K562 (cell line): Measurements from ENCODE around the gene GPR37L1. TPM values are rescaled to one million over a fixed set of nuclear protein-coding genes. Genes with fewer than 3 reads are reported as not detected.

Source experiments
- ATAC-seq: fragments of 200-7000 bp; cut with Tn5 transposase; 3 replicates; pipeline ENCODE4 v1.9.1; 2020; ENCODE audit warnings: moderate library complexity
- BruUV-seq: library from RNA; stranded (reverse); fragments of 400-500 nt; replicated peaks from 2 replicates; lab custom pipeline; 2021; lab: Mats Ljungman, UMichigan
- CTCF ChIA-PET: fragments of 300-600 bp; formaldehyde crosslinking; extraction: SDS; loops from one replicate; lab custom pipeline; 2021; ENCODE audit warnings: low intra/inter-chr PET ratio; lab: Yijun Ruan, JAX
- POLR2A ChIA-PET: fragments of 300-600, 350-650 bp; sonication (Branson Sonifier 250); formaldehyde crosslinking; extraction: SDS; loops from one replicate; lab custom pipeline; 2021; ENCODE audit warnings: antibody characterized with exemption, inconsistent platforms; lab: Yijun Ruan, JAX
- DNase-seq, 4 experiments: peaks; one replicate each; pipeline versions ENCODE4 v3.0.0 to v3.0.0-alpha.2; 2011 to 2018; ENCODE audit warnings: low spot score in 3 of 4, mixed read lengths in 3 of 4; ENCODE audit errors: extremely low read depth in 1 of 4
- FAIRE-seq: peaks from 2 replicates; lab custom pipeline; 2011; peaks lifted over from hg19 to GRCh38; lab: Jason Lieb, UNC
- H2AFZ ChIP-seq: 2 replicates; pipeline ENCODE4 v1.6.0; 2011; ENCODE audit warnings: low read depth, low read length, control low read depth, inconsistent platforms
- H3K27ac ChIP-seq: fragments of 200-600 bp; 3 replicates; pipeline ENCODE4 v1.8.0; 2011; ENCODE audit warnings: low read depth, mild to moderate bottlenecking, control low read depth, inconsistent platforms, low read length, moderate library complexity, mixed read lengths; ENCODE audit errors: extremely low read depth
- H3K27me3 ChIP-seq, 2 experiments: fragments of 300-600 bp in 1 of 2; 2 replicates in 1 of 2; 3 replicates in 1 of 2; pipeline versions ENCODE4 v1.6.0 to v1.8.0; 2011; ENCODE audit warnings: inconsistent platforms in 2 of 2, low read length in 2 of 2, mild to moderate bottlenecking in 1 of 2, mixed read lengths in 1 of 2, moderate library complexity in 1 of 2; ENCODE audit not compliant: control insufficient read depth in 2 of 2, insufficient read depth in 2 of 2
- H3K36me3 ChIP-seq: fragments of 300-600 bp; 3 replicates; pipeline ENCODE4 v1.8.0; 2011; ENCODE audit warnings: mild to moderate bottlenecking, low read length, inconsistent platforms; ENCODE audit not compliant: control insufficient read depth, insufficient read depth
- H3K4me1 ChIP-seq, 2 experiments: fragments of 200-600 bp in 1 of 2; replicated peaks in 1 of 2; 2 replicates in 1 of 2; 3 replicates in 1 of 2; pipeline versions ENCODE4 v1.5.1 to v1.8.0; 2011; ENCODE audit warnings: inconsistent platforms in 2 of 2, low read length in 2 of 2, mild to moderate bottlenecking in 1 of 2, mixed read lengths in 1 of 2, moderate library complexity in 1 of 2; ENCODE audit not compliant: control insufficient read depth in 2 of 2, insufficient read depth in 2 of 2
- H3K4me2 ChIP-seq: 2 replicates; pipeline ENCODE4 v1.6.1; 2011; ENCODE audit warnings: low read length, control low read depth, inconsistent platforms, mixed read lengths; ENCODE audit not compliant: insufficient read depth
- H3K4me3 ChIP-seq: fragments of 200-600 bp; sonication (generic), shearing (Covaris generic); 2 replicates; pipeline ENCODE4 v1.5.1; 2016; ENCODE audit warnings: control low read depth, inconsistent platforms
- H3K79me2 ChIP-seq: fragments of 200-600 bp; 3 replicates; pipeline ENCODE4 v1.8.0; 2011; ENCODE audit warnings: low read length, inconsistent platforms; ENCODE audit not compliant: control insufficient read depth, insufficient read depth
- H3K9ac ChIP-seq, 2 experiments: 2 replicates each; pipeline versions ENCODE4 v1.6.0 to v1.6.1; 2011; ENCODE audit warnings: low read depth in 2 of 2, low read length in 2 of 2, control low read depth in 1 of 2, inconsistent platforms in 1 of 2, mild to moderate bottlenecking in 1 of 2, mixed read lengths in 1 of 2; ENCODE audit not compliant: insufficient read depth in 1 of 2
- H3K9me1 ChIP-seq: one replicate; pipeline ENCODE4 v1.6.0; 2011; ENCODE audit warnings: inconsistent platforms, mild to moderate bottlenecking, low read length, moderate library complexity; ENCODE audit not compliant: control insufficient read depth, insufficient read depth
- H3K9me3 ChIP-seq: replicated peaks from 2 replicates; pipeline ENCODE4 v1.5.1; 2011; ENCODE audit warnings: low read depth, low read length, inconsistent platforms; ENCODE audit not compliant: control insufficient read depth, insufficient read depth
- H4K20me1 ChIP-seq: replicated peaks from 2 replicates; pipeline ENCODE4 v1.6.1; 2011; ENCODE audit warnings: low read length, inconsistent platforms, mixed read lengths; ENCODE audit not compliant: control insufficient read depth, insufficient read depth
- CBX5 ChIP-seq: IDR thresholded peaks from 2 replicates; pipeline ENCODE4 v1.6.1; 2014; ENCODE audit warnings: low read depth, borderline replicate concordance
- KLF16 ChIP-seq: IDR thresholded peaks from 2 replicates; pipeline ENCODE4 v1.6.1; 2016; ENCODE audit warnings: antibody characterized with exemption
- MBD2 ChIP-seq: sonication (generic); IDR thresholded peaks from 2 replicates; pipeline ENCODE4 v1.6.1; 2016; ENCODE audit warnings: low read depth, borderline replicate concordance
- SMARCB1 ChIP-seq: IDR thresholded peaks from 2 replicates; pipeline ENCODE4 v1.6.1; 2011; ENCODE audit warnings: improper control_type of control experiment, low read depth; ENCODE audit not compliant: insufficient read length
- ZNF175 ChIP-seq: fragments of 200-800 bp; sonication (Bioruptor generic); IDR thresholded peaks from 2 replicates; pipeline ENCODE4 v1.6.1; 2016; ENCODE audit warnings: low read depth, mild to moderate bottlenecking, missing genetic modification characterization, missing compliant biosample characterization
- ZNF324 ChIP-seq: fragments of 250-450 bp; sonication (Bioruptor Pico); IDR thresholded peaks from 2 replicates; pipeline ENCODE4 v1.4.0; 2020; ENCODE audit warnings: mild to moderate bottlenecking
- WGBS: fragments of 100-300 bp; shearing (Covaris generic); methylation state at CpG from one replicate; pipeline ENCODE4 v1.1.6; 2016; ENCODE audit warnings: low coverage, mixed read lengths; ENCODE audit not compliant: insufficient coverage; ENCODE audit errors: missing lambda C conversion rate; 5-methylcytosine and 5-hydroxymethylcytosine counted together
- in situ Hi-C: fragments of 300-500 bp; cut with MboI; formaldehyde crosslinking; loops from 4 replicates; pipeline ENCODE4 v1.15.0; 2018; ENCODE audit warnings: inconsistent platforms, mixed read lengths
- intact Hi-C: fragments of 100-400 bp; cut with micrococcal nuclease; formaldehyde crosslinking; loops from 2 replicates; pipeline ENCODE4 v1.14.2; 2022
- polyA plus RNA-seq, 8 experiments: library from polyadenylated mRNA; depleted of rRNA in 4 of 8; stranded (reverse) in 5 of 8; unstranded in 3 of 8; fragments of >200 nt; fragmentation: Nextera tagmentation in 2 of 8; fragmentation: Illumina TruSeq in 1 of 8; extraction: Ambion mirVana in 2 of 8; extraction: Trizol in 1 of 8; gene quantifications; 2 replicates each; pipeline versions ENCODE4 v1.2.1 to v1.2.3, GENCODE V29; 2011 to 2014; ENCODE audit warnings: inconsistent platforms in 1 of 8, missing spikeins in 1 of 8
- total RNA-seq, 7 experiments: library from RNA; depleted of rRNA in 6 of 7; stranded (reverse); fragments of >200 nt in 6 of 7; fragmentation: Illumina TruSeq in 2 of 7; extraction: Trizol in 2 of 7; gene quantifications; 2 replicates each; pipeline versions ENCODE4 v1.2.1 to v1.2.3, GENCODE V29; 2011 to 2021; ENCODE audit warnings: low replicate concordance in 1 of 7
- TF ChIP-seq, protein P1 (sequence below): fragments of 250-450 bp; sonication (Bioruptor Pico); IDR thresholded peaks from 2 replicates; pipeline ENCODE4 v1.5.0; 2020; ENCODE audit warnings: mild to moderate bottlenecking

The GPR37L1 gene
- total and polyA plus RNA-seq, 9 of the 15 experiments (the other 6 are each of a cell fraction or from before 2014, with no cell fraction given) = not detected

DNA sequence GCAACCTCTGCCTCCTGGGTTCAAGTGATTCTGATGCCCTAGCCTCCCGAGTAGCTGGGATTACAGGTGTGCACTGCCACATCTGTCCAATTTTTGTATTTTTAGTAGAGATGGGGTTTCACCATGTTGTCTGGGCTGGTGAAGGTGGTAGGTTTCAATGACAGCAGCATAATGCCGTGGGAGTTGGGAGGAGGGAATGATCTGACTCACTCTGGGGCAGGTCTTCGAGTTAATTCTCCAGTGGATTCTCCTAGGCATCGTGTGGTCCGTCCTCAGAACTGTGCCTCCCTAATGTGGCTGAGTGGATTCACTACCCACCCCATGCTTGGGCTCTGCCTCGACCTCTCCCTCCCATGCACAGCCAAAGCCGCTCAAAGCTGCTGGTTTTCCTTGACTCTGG, 1.7 kb upstream of the GPR37L1 start (continued):
- TF ChIP-seq KLF16 (no peak), ZNF324 (CRISPR knock-in tag) (no peak), CBX5 (no peak)
- TF ChIP-seq, protein P1, sequence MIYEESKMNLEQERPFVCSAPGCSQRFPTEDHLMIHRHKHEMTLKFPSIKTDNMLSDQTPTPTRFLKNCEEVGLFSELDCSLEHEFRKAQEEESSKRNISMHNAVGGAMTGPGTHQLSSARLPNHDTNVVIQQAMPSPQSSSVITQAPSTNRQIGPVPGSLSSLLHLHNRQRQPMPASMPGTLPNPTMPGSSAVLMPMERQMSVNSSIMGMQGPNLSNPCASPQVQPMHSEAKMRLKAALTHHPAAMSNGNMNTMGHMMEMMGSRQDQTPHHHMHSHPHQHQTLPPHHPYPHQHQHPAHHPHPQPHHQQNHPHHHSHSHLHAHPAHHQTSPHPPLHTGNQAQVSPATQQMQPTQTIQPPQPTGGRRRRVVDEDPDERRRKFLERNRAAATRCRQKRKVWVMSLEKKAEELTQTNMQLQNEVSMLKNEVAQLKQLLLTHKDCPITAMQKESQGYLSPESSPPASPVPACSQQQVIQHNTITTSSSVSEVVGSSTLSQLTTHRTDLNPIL (CRISPR knock-in tag) = no peak

DNA sequence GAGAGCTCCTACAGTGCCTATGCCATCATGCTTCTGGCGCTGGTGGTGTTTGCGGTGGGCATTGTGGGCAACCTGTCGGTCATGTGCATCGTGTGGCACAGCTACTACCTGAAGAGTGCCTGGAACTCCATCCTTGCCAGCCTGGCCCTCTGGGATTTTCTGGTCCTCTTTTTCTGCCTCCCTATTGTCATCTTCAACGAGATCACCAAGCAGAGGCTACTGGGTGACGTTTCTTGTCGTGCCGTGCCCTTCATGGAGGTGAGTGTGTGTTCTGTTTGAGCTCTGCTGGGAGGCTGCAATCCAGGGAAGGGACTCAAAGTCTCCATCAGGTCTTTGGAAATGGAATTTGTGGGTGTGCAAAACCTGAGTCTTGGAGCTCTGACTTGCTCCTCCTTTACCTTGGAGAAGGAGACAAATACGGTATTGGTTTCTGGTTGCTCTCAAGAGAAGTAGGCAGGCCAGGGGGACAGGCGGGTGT, 658 bp downstream of the GPR37L1 start:
- in situ Hi-C loops = loop anchor here (5.0 kb wide), 2 partner anchors 121 to 231 kb away; no protein-coding TSS in a partner anchor
- Histone ChIP-seq H3K9me3 (no peaks in the 10 kb centered on the region), H2AFZ (no peak overlapping the region), H4K20me1 (peaks cover 13% of the 10 kb centered on the region; the same call in 1 of the 2 replicates), H3K4me3 (no peak overlapping the region), H3K9me1 (no peaks in the 10 kb centered on the region), H3K79me2 (no peaks in the 10 kb centered on the region), H3K27ac (no peak overlapping the region), H3K27me3 (peaks cover 38 to 73% of the 10 kb centered on the region in 2 experiments), H3K4me2 (no peak overlapping the region), H3K36me3 (no peaks in the 10 kb centered on the region), H3K9ac (no peak overlapping the region), H3K4me1 (peaks cover 5 to 17% of the 10 kb centered on the region in 2 experiments; a peak in 4 of 5 replicates)
- no TSS peak for BruUV-seq
- ChIA-PET CTCF (interaction anchor here (1.0 to 1.6 kb wide), 3 partner anchors 114 to 227 kb away, joined by 3 to 9 read pairs (median 3); partner anchors contain the start of gene ELF3), POLR2A (interaction anchor here (0.5 to 2.5 kb wide), 10 partner anchors 9 to 259 kb away, joined by 3 to 9 read pairs (median 4); no protein-coding TSS in a partner anchor)
- no peak for TF ChIP-seq SMARCB1
- no peak for TF ChIP-seq ZNF175 (CRISPR knock-in tag)
- no peak for TF ChIP-seq MBD2
- intact Hi-C loops = no loop called here
- FAIRE-seq (no peak), ATAC-seq (no peak), DNase-seq (no peak)
- WGBS = 7% methylated on average over 10 of the region's 10 CpGs
